ENCODE data around the gene ZBTB16. TPM values are rescaled to one million over a fixed set of nuclear protein-coding genes. Genes with fewer than 3 reads are reported as not detected.

ZBTB16 gene
- total and polyA plus RNA-seq, 4 donors: 8.9 to 140 (median 34.5) TPM

- DNase-seq (ENCODE audit: low spot score): no peak
- peak overlapping the region in 1 of 2 donors; percentile 14 for H3K9ac ChIP-seq (ENCODE audit: low read depth in 1 of 2, low read length in 2 of 2)
- peaks cover 0 to 7% (median 4%) of the 10 kb centered on the region in 4 donors for H3K36me3 ChIP-seq (ENCODE audit: control insufficient read depth in 4 of 4, insufficient read depth in 3 of 4, low read depth in 1 of 4, low read length in 3 of 4)
- H3K9me3 ChIP-seq (ENCODE audit: control insufficient read depth in 4 of 4, low read length in 3 of 4): no peaks in the 10 kb centered on the region
- WGBS: 39% methylated on average over 5 of the region's 5 CpGs
- TF ChIP-seq, protein P1, sequence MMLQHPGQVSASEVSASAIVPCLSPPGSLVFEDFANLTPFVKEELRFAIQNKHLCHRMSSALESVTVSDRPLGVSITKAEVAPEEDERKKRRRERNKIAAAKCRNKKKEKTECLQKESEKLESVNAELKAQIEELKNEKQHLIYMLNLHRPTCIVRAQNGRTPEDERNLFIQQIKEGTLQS (IDR thresholded peaks at IDR 0.05): peak; percentile 87
- peak; percentile 64 to 75 for TF ChIP-seq RAD21 (IDR thresholded peaks at IDR 0.05)
- peak; percentile 91 to 96 for TF ChIP-seq JUND (IDR thresholded peaks at IDR 0.05)
- TF ChIP-seq, protein P2, sequence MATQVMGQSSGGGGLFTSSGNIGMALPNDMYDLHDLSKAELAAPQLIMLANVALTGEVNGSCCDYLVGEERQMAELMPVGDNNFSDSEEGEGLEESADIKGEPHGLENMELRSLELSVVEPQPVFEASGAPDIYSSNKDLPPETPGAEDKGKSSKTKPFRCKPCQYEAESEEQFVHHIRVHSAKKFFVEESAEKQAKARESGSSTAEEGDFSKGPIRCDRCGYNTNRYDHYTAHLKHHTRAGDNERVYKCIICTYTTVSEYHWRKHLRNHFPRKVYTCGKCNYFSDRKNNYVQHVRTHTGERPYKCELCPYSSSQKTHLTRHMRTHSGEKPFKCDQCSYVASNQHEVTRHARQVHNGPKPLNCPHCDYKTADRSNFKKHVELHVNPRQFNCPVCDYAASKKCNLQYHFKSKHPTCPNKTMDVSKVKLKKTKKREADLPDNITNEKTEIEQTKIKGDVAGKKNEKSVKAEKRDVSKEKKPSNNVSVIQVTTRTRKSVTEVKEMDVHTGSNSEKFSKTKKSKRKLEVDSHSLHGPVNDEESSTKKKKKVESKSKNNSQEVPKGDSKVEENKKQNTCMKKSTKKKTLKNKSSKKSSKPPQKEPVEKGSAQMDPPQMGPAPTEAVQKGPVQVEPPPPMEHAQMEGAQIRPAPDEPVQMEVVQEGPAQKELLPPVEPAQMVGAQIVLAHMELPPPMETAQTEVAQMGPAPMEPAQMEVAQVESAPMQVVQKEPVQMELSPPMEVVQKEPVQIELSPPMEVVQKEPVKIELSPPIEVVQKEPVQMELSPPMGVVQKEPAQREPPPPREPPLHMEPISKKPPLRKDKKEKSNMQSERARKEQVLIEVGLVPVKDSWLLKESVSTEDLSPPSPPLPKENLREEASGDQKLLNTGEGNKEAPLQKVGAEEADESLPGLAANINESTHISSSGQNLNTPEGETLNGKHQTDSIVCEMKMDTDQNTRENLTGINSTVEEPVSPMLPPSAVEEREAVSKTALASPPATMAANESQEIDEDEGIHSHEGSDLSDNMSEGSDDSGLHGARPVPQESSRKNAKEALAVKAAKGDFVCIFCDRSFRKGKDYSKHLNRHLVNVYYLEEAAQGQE (IDR thresholded peaks at IDR 0.05): peak; percentile 70
- peak; percentile 29 for TF ChIP-seq TAF1 (conservative IDR thresholded peaks at IDR 0.05)
- TF ChIP-seq RXRA (IDR thresholded peaks at IDR 0.05): peak; percentile 99
- TF ChIP-seq GABPA (IDR thresholded peaks at IDR 0.05 in 1 of 2, conservative IDR thresholded peaks at IDR 0.05 in 1 of 2): peak in 1 of 2 donors; percentile 43
- TF ChIP-seq FOXA1 (IDR thresholded peaks at IDR 0.05): peak; percentile 72
- peak; percentile 74 for TF ChIP-seq HNF4G (IDR thresholded peaks at IDR 0.05)
- peak; percentile 100 for TF ChIP-seq SP1 (IDR thresholded peaks at IDR 0.05)
- peak; percentile 90 to 92 for TF ChIP-seq HNF4A (conservative IDR thresholded peaks at IDR 0.05)
- peak; percentile 54 for TF ChIP-seq FOXA2 (IDR thresholded peaks at IDR 0.05)
- peak; percentile 97 for TF ChIP-seq ZBTB33 (IDR thresholded peaks at IDR 0.05)
- TF ChIP-seq EGR1 (IDR thresholded peaks at IDR 0.05; ENCODE audit: low read depth in 2 of 2): peak; percentile 64 to 76
- peak; percentile 80 for TF ChIP-seq YY1 (IDR thresholded peaks at IDR 0.05)
- peak; percentile 88 for TF ChIP-seq NR2F2 (IDR thresholded peaks at IDR 0.05)
- TF ChIP-seq CTCF (IDR thresholded peaks at IDR 0.05; ENCODE audit: low read depth, low read length, missing input control): no peak
- TF ChIP-seq, protein P3, sequence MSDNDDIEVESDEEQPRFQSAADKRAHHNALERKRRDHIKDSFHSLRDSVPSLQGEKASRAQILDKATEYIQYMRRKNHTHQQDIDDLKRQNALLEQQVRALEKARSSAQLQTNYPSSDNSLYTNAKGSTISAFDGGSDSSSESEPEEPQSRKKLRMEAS (IDR thresholded peaks at IDR 0.05): peak; percentile 92
- H3K4me1 ChIP-seq (ENCODE audit: control insufficient read depth in 4 of 4, insufficient read depth in 4 of 4, low read length in 3 of 4): peaks cover 52 to 96% (median 75%) of the 10 kb centered on the region in 4 donors
- peak overlapping the region; percentile 90 to 91 for H3K27ac ChIP-seq (ENCODE audit: low read depth in 1 of 2, low read length in 2 of 2)
- no peak overlapping the region for H3K4me3 ChIP-seq (ENCODE audit: low read depth in 1 of 3, low read length in 3 of 3)
- no peaks in the 10 kb centered on the region for H3K27me3 ChIP-seq (ENCODE audit: control insufficient read depth in 4 of 4, insufficient read depth in 4 of 4, low read length in 3 of 4)
These were observed 94.9 kb downstream of the ZBTB16 start for GRCh38 chr11:114154271-114155047.

All from liver (tissue), 9 donors.